Peyer's patch (tissue), 4 donors: ENCODE data around the gene PCSK2.

ENCODE experiments used
- POLR2A ChIP-seq, 2 donors: fragments of 450-650 bp; IDR thresholded peaks; one replicate each; pipeline ENCODE4 v1.5.1; 2017; ENCODE audit warnings: antibody characterized with exemption in 2 of 2, mild to moderate bottlenecking in 2 of 2, moderate library complexity in 2 of 2
- TF ChIP-seq, protein P1 (sequence below), 6 experiments: fragments of 450-650 bp in 4 of 6; fragments of 200-600 bp in 2 of 6; sonication (generic) in 1 of 6; IDR thresholded peaks; one replicate each; pipeline ENCODE4 v1.5.1; 2017 to 2019; ENCODE audit warnings: antibody characterized with exemption in 6 of 6, mild to moderate bottlenecking in 3 of 6, moderate library complexity in 1 of 6

DNA sequence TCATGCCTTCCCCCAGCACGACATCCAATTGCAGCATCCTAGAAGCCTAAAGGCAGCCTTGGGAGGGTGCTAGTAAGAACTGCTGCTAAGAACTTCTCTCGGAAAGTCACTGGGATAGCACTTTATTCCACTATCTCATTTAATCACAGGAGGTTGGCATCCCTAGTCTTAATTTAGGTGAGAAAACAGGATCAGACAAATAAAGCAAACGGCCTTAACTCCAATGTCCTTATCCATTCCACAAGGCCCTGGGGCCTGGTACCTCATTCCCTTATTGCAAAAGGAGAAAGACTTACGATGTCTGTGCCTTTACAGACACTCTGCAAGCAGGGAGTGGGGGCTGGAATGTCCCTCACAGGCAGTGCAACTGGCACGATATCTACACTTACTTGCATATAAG lies 243.7 kb downstream of the PCSK2 start:
- TF ChIP-seq, protein P1, sequence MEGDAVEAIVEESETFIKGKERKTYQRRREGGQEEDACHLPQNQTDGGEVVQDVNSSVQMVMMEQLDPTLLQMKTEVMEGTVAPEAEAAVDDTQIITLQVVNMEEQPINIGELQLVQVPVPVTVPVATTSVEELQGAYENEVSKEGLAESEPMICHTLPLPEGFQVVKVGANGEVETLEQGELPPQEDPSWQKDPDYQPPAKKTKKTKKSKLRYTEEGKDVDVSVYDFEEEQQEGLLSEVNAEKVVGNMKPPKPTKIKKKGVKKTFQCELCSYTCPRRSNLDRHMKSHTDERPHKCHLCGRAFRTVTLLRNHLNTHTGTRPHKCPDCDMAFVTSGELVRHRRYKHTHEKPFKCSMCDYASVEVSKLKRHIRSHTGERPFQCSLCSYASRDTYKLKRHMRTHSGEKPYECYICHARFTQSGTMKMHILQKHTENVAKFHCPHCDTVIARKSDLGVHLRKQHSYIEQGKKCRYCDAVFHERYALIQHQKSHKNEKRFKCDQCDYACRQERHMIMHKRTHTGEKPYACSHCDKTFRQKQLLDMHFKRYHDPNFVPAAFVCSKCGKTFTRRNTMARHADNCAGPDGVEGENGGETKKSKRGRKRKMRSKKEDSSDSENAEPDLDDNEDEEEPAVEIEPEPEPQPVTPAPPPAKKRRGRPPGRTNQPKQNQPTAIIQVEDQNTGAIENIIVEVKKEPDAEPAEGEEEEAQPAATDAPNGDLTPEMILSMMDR (IDR thresholded peaks at IDR 0.05): no peak
- no peak for TF ChIP-seq POLR2A (IDR thresholded peaks at IDR 0.05)
